A549 treated with AZD9567 at 1 μM for 4 hours (cell line): Measurements from ENCODE around the gene TAF1A. TPM values are rescaled to one million over a fixed set of nuclear protein-coding genes. Genes with fewer than 3 reads are reported as not detected.

ENCODE experiments used
- total RNA-seq: library from RNA; stranded (reverse); fragments of 200-300 nt; extraction: Qiagen RNA extraction; gene quantifications from 5 replicates; pipeline ENCODE4 v1.2.3, GENCODE V29; 2022; ENCODE audit not compliant: insufficient read depth

TAF1A gene
- total RNA-seq: 7.4 to 10.5 TPM (median 10.0 TPM) in 5 replicates

DNA sequence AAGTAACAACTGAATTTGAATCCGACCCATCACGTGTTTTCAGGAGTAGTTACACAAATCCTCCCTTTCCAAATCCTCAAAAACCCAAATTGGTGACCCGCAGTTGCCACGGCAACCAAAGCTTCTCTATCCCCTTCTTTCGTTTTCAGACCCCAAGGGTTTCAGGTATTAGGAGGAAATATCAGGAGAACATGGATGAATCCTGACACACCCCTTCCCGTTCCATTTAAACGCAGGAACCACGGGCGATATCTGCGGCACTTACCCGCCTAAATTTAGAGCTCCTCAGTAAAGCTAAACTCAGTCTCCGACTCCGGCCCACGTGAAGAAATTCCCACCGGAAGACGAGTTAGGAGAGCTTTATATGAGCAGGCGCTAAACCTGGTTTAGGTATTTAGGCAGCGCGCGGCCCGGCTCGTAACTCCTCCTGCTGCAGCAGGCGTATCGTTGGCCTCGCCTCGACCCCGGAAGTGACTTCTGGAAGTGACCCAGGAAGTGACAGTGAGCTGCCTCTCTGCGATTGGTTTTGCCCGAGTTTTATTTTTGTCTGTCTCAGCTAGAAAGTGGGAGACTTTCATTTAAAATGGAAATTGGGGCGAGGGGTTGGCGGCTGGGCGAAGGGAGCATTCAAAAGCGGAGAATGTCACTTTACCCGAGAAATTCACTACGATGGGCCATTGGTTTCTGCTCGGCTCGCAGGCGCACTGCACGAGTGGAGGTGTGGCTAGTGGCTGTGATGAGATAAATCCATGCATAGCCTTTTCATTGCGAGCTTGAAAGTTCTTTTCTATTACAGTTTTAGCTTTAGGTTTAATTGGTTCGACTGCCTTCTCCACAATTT is at the start of gene TAF1A:
TSS of gene TAF1A (minus strand) at position 472 of the 841 bp plus-strand sequence.

DNA sequence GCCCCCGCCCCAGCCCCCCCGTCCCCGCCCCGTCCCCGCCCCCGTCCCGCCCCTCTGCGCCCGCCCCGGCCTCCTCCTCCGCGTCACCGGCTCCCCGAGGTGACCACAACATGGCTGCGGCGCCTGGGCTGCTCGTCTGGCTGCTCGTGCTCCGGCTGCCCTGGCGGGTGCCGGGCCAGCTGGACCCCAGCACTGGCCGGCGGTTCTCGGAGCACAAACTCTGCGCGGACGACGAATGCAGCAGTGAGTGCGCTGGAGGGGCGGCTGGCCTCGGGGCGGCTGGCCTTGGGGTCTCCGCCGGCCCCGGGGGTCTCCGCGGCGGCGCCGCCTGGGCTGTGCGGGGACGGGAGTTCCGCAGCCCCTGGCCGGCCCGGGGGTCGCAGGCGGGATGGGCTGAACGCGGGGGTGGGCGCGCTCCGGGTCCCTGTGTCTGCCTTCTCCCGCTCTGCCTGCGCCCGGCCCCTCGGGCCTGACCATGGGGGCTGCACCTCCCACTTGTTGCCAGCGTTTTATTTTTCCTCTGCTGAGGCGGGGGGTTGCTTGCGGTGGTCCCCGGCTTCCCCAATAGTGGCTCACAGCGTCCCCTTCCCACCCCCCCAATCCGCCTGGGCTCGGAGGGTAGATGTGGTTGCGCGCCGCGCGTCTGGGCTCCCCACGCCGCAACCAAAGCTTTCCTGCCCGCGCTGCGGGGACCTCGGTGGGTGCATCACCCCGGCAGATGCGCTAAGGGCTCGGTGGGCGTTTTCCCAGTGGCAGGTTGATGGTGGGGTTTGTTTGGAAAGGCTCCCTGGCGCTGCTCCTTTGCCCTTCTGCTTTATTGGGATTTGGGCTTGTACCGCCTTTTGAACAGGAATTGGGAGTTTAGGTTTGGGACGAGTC is 28.5 kb upstream of the TAF1A start, which contains the start of gene MIA3:
TSS of gene MIA3 (plus strand) at position 97 of the 879 bp plus-strand sequence. CDS start at position 111, 14 bp downstream.

DNA sequence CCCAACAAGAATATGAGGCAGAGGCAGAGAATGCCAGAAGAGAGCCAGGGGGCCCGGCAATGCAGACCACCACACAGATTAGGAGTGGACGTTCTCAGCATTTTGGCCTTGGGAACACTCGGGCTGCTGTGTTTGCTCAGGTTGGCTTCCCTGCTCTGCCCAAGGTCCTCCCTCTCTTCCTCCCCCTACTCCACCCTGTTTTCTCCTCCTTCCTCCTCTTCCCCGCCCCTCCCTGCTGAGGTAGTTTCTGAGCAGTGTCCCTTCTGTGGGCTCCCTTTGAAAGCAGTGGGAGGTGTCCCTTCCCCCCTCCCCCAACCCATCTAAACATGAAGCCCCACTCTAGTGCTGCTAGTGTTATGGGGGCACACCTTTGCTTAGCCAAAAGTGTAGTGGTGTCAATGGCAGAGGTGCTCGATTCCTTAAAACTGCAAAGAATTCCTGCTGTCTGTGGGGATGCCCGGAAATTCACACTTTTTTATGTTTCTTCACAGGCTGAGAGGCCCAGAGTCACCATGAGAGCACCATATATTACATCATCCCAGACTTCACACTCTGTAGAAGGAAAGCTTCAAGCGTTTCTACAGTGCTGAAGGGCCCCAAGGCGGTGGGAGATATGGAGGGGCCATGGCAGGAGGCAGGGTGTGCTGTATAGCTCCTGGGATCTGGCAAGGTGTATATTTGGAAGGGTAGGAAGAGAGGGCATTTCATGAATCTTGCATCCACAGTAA is 41.6 kb downstream of the TAF1A start, which contains the start of gene HHIPL2:
TSS of gene HHIPL2 (minus strand) at position 161 of the 728 bp plus-strand sequence. CDS start at position 101, 60 bp downstream.

Other genes with a start within 250 kb of the TAF1A start
- gene HHIPL2, start 41.8 kb downstream of the TAF1A start, total RNA-seq: 8.8 to 10.6 TPM (median 10.3 TPM) in 5 replicates
- gene MIA3, start 28.2 kb upstream of the TAF1A start, total RNA-seq: 20.8 to 43.2 TPM (median 22.1 TPM) in 5 replicates
- 61.5 to 83.7 TPM (median 70.5 TPM) in 5 replicates for gene AIDA, start 122.6 kb upstream of the TAF1A start, total RNA-seq
- 16.1 to 20.6 TPM (median 18.9 TPM) in 5 replicates for gene BROX, start 122.6 kb upstream of the TAF1A start, total RNA-seq
- gene FAM177B, start 147.3 kb upstream of the TAF1A start, total RNA-seq: not detected in 5 replicates
- 2.2 to 3.1 TPM (median 2.2 TPM) in 5 replicates for gene DISP1, start 225.1 kb upstream of the TAF1A start, total RNA-seq